HUES64 (cell line): ENCODE results near the gene CACNA2D2.

Source experiments
- H3K27ac ChIP-seq: 2 replicates; pipeline ENCODE4 v1.7.0; 2013; ENCODE audit warnings: low read depth, low read length, inconsistent platforms
- H3K27me3 ChIP-seq: 2 replicates; pipeline ENCODE4 v1.6.1; 2013; ENCODE audit warnings: mild to moderate bottlenecking, low read length; ENCODE audit not compliant: insufficient read depth
- H3K36me3 ChIP-seq: 2 replicates; pipeline ENCODE4 v1.6.1; 2013; ENCODE audit warnings: mild to moderate bottlenecking, low read length; ENCODE audit not compliant: insufficient read depth
- H3K4me1 ChIP-seq: 2 replicates; pipeline ENCODE4 v1.6.1; 2013; ENCODE audit warnings: mild to moderate bottlenecking, low read length, moderate library complexity; ENCODE audit not compliant: insufficient read depth
- H3K4me3 ChIP-seq: 2 replicates; pipeline ENCODE4 v1.5.1; 2013; ENCODE audit warnings: mild to moderate bottlenecking, low read length, moderate library complexity
- H3K9ac ChIP-seq: 2 replicates; pipeline ENCODE4 v1.6.1; 2013; ENCODE audit warnings: mild to moderate bottlenecking, low read depth, low read length
- H3K9me3 ChIP-seq: 2 replicates; pipeline ENCODE4 v1.6.1; 2013; ENCODE audit warnings: low read depth, low read length; ENCODE audit not compliant: insufficient read depth
- WGBS: fragments of 150-250, 120-280 bp; methylation state at CpG from one replicate; pipeline ENCODE4 v1.1.7; 2013; ENCODE audit warnings: missing lambda C conversion rate; 5-methylcytosine and 5-hydroxymethylcytosine counted together

CACNA2D2 gene

DNA sequence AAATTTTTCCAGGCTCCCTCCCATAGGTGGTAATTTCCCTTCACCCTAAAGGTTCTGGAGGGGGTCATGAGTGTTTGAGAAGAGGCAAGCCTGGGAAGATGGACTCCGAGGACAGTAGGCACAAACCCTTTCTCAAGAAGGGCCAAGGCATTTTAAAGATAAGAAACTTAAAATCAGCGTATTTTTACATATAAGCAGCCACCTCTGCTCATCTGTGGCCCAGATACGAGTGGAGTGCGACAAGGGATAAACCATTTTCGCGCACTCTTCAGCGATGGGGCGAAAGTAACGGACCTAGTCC, 163.3 kb downstream of the CACNA2D2 start:
- no peak overlapping the region for H3K27ac ChIP-seq
- no peaks in the 10 kb centered on the region for H3K9me3 ChIP-seq
- no peak overlapping the region; the same call in 1 of the 2 replicates for H3K9ac ChIP-seq
- H3K27me3 ChIP-seq, result peaks cover 59% of the 10 kb centered on the region
- H3K36me3 ChIP-seq, result no peaks in the 10 kb centered on the region
- H3K4me1 ChIP-seq, result 0 out of 2 replicates have a peak, but pooled peaks cover 12% of the 10 kb centered on the region
- peak overlapping the region; percentile 57 for H3K4me3 ChIP-seq
- 26% methylated on average over 9 of the region's 9 CpGs for WGBS

DNA sequence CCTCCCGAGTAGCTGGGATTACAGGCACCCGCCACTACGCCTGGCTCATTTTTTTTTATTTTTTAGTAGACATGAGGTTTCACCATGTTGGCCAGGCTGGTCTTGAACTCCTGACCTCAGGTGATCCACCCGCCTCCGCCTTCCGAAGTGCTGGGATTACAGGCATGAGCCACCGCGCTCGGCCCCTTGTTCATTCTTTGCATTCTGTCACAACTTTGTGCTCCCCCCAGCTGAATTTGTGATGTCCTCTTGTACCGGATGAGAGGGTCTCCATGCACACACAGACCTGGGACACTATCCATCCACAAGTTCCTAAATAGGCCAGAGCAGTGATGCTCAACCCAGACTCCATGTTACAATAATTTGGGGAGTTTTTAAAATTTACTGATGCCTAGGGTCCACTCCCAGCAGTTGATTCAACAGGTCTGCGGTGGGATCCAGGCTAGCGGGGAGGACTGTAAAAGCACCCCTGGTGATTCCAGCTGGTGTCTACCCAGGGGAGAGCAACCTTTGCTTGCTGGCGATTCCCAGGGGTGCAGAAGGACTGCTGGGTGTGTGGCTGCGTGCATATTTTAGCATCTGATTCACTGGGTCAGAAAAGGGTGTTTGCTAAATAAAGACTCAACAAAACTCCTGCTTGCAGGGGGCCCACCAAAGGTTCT, 163.8 kb downstream of the CACNA2D2 start:
- Histone ChIP-seq H3K27ac (no peak overlapping the region), H3K9ac (no peak overlapping the region), H3K4me1 (0 out of 2 replicates have a peak, but pooled peaks cover 12% of the 10 kb centered on the region), H3K9me3 (no peaks in the 10 kb centered on the region), H3K27me3 (peaks cover 54% of the 10 kb centered on the region), H3K4me3 (peak overlapping the region; percentile 57), H3K36me3 (no peaks in the 10 kb centered on the region)
- 88% methylated on average over 14 of the region's 14 CpGs for WGBS

- Histone ChIP-seq H3K27me3 (peaks cover 52% of the 10 kb centered on the region), H3K27ac (no peak overlapping the region), H3K4me1 (0 out of 2 replicates have a peak, but pooled peaks cover 12% of the 10 kb centered on the region), H3K4me3 (no peak overlapping the region), H3K9ac (no peak overlapping the region), H3K36me3 (0 out of 2 replicates have a peak, but pooled peaks cover under 1% of the 10 kb centered on the region), H3K9me3 (no peaks in the 10 kb centered on the region)
- 91% methylated on average over 5 of the region's 5 CpGs for WGBS
Observed at GRCh38 chr3:50338965-50339364, 164.5 kb downstream of the CACNA2D2 start.

DNA sequence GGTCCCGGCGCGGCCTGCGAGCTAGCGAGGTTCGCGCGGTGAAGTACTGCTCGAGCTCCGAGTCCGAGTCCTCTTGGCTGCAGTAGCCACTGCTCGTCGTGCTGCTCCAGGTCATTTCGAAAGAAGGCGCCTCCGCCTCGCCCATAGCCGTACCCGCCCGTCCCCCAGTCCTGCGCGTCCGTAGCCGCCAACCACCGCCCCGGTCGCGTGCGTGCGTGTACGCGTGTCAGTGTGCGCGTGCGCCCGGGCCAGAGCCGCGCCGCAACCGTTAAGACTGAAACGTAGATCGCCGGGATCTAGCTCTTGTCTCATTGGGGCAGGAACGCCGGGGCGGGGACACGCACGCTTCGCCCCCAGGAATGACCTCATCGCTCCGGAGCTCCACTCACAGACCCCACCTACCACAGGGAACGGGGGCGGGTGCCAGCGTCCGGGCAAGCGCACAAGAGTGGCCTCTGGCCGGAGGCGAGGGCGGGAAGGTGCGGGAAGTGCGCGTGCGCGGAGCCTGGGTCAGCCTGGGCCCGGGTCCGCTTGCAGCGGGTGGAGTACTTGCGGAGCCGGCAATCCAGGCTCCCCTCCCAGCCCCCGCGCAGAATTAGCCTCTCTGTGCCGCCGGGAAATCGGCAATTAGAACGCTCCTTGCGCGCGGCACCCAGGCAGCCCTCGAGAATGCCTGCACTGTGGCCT, 166.1 kb downstream of the CACNA2D2 start:
- H3K36me3 ChIP-seq, result peaks cover 7% of the 10 kb centered on the region
- H3K4me1 ChIP-seq, result 0 out of 2 replicates have a peak, but pooled peaks cover 12% of the 10 kb centered on the region
- H3K4me3 ChIP-seq, result peak overlapping the region; percentile 85
- no peaks in the 10 kb centered on the region for H3K9me3 ChIP-seq
- peak overlapping the region; percentile 91; the same call in 1 of the 2 replicates for H3K27ac ChIP-seq
- under 1% methylated on average over 79 of the region's 79 CpGs for WGBS
- peaks cover 43% of the 10 kb centered on the region for H3K27me3 ChIP-seq
- H3K9ac ChIP-seq, result peak overlapping the region; percentile 82

DNA sequence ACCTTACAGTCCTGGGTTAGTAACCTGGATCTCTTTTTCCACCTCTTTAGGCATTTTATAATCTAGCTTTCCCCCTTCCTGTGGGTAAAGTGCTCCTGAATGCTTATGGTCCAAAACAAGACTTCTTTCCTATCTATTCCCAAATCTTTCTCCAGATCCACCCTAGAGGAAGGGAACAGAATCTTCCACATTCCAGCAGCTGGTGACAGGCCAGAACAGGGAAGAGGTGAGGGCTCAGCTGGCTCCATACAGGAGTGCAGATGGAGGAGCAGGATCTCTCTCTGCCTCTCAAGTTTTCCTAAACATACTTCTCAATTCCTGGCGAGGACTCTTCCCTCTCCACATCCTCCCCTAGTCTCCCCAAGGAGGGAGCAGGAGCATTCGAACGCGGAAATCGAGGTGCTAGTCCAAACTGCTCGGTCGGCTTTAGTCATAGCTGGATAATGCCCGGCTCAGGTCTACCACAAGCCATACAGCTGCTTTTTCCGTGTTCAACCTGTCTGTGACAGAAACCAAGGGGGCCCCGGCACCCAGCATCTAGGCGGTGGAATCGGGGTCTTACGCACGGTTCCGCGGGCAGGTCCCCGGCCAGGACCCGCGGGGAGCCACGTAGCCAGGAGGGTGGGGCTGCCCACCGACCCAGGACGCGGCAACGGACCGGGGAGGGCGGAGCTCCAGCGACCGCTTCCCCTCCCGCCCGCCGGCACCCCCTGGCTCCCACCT, 166.8 kb downstream of the CACNA2D2 start:
- Histone ChIP-seq H3K9me3 (no peaks in the 10 kb centered on the region), H3K27ac (peak overlapping the region; percentile 91; the same call in 1 of the 2 replicates), H3K4me1 (0 out of 2 replicates have a peak, but pooled peaks cover 12% of the 10 kb centered on the region), H3K9ac (peak overlapping the region; percentile 82), H3K4me3 (peak overlapping the region; percentile 85), H3K27me3 (peaks cover 36% of the 10 kb centered on the region), H3K36me3 (peaks cover 14% of the 10 kb centered on the region)
- 1% methylated on average over 31 of the region's 31 CpGs for WGBS

DNA sequence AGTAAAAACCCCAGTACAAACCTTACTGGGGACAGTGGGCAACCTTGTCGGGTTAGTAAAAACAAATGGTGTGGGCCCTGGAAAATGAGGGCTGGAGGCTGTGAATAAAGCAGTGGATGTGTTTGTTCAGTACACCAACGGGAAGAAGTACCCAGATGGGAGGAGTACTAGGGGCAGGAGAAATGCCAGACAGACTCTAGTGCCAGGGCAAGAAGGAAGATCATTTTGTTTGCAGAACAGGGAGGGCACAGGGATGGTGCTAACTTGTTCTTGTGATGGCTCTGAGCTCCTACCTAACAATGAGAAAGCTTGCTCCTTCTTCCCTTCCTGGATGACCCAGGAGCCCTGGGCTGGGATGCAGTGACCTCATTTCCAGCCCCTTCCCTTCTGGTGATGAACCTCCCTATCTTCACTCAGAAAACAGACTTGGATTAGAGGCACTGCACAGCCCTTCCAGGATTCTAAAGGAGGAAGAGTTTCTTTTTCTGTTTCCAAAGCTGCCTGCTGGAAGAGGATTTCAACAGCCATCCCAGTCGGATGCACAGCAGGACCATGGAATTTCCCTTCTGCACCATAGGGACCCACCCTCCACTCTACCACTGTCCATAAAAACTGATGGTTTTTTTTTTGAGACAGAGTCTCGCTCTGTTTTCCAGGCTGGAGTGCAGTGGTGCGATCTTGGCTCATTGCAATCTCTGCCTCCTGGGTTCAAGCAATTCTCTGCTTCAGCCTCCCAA, 168.9 kb downstream of the CACNA2D2 start:
- 90% methylated on average over 5 of the region's 5 CpGs for WGBS

DNA sequence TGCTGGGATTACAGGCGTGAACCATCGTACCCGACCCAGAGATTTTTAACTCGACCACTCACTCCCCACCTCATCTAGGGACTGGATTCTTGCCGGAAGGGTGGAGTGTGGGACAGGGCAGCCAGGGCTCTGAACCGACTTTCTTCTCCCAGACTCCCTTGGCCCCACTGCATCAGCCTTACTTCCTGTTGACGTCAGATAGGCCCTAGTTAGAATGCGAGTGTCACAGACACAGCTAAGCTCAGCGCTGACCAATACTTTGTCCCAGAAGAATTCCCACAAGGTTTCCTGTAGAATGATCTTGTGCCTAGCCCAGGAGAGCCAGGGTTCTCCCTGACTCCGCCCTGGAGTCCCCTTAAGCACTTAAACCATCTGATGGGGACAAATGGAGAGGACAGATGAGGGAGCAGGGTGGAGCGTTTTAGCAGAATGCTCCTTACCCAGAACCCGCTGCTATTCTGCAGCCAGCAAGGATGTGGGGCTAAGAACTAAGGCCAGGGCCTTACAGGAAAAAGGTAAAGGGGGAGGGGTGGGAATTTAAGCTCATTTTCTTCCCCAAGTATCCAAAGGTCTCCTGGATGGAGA, 169.6 kb downstream of the CACNA2D2 start:
- 92% methylated on average over 12 of the region's 12 CpGs for WGBS
- Histone ChIP-seq H3K36me3 (peaks cover 38% of the 10 kb centered on the region), H3K27ac (no peak overlapping the region), H3K9me3 (no peaks in the 10 kb centered on the region), H3K4me3 (no peak overlapping the region), H3K4me1 (0 out of 2 replicates have a peak, but pooled peaks cover 6% of the 10 kb centered on the region), H3K9ac (no peak overlapping the region), H3K27me3 (peaks cover 8% of the 10 kb centered on the region)

More for the DNA sequence above, 168.9 kb downstream of the CACNA2D2 start:
- 0 out of 2 replicates have a peak, but pooled peaks cover 6% of the 10 kb centered on the region for H3K4me1 ChIP-seq
- no peak overlapping the region for H3K27ac ChIP-seq
- H3K36me3 ChIP-seq, result peaks cover 35% of the 10 kb centered on the region
- H3K9me3 ChIP-seq, result no peaks in the 10 kb centered on the region
- H3K4me3 ChIP-seq, result no peak overlapping the region
- H3K27me3 ChIP-seq, result peaks cover 15% of the 10 kb centered on the region
- no peak overlapping the region for H3K9ac ChIP-seq

- H3K27me3 ChIP-seq, result no peaks in the 10 kb centered on the region
- WGBS, result 96% methylated on average over 19 of the region's 19 CpGs
- H3K9me3 ChIP-seq, result no peaks in the 10 kb centered on the region
- peaks cover 38% of the 10 kb centered on the region for H3K36me3 ChIP-seq
- no peak overlapping the region for H3K27ac ChIP-seq
- H3K4me1 ChIP-seq, result 0 out of 2 replicates have a peak, but pooled peaks cover 6% of the 10 kb centered on the region
- H3K4me3 ChIP-seq, result no peak overlapping the region
- H3K9ac ChIP-seq, result no peak overlapping the region
Observed at GRCh38 chr3:50331364-50331907, 172.0 kb downstream of the CACNA2D2 start.

GRCh38 chr3:50330330-50330729, 173.1 kb downstream of the CACNA2D2 start:
- Histone ChIP-seq H3K4me1 (no peaks in the 10 kb centered on the region), H3K4me3 (no peak overlapping the region), H3K9ac (no peak overlapping the region), H3K9me3 (no peaks in the 10 kb centered on the region), H3K36me3 (peaks cover 49% of the 10 kb centered on the region), H3K27me3 (no peaks in the 10 kb centered on the region), H3K27ac (no peak overlapping the region)
- 97% methylated on average over 10 of the region's 10 CpGs for WGBS
